ENCODE results near the gene PLEKHM1.
"Not testable (repeated sequence)": the region's sequence is repeated elsewhere in the genome, so short reads cannot be mapped to it uniquely, and the experiment has no call there.

PLEKHM1 gene

GRCh38 chr17:45461524-45462327, 28.8 kb downstream of the PLEKHM1 start:
- not testable (repeated sequence) for DNase-seq (ENCODE audit: low spot score)

- not testable (repeated sequence) for DNase-seq (ENCODE audit: low spot score)
These were observed 30.1 kb downstream of the PLEKHM1 start for GRCh38 chr17:45460422-45460821.

- DNase-seq (ENCODE audit: low spot score) = not testable (repeated sequence)
These were observed 36.2 kb downstream of the PLEKHM1 start for GRCh38 chr17:45454341-45454740.

GRCh38 chr17:45453731-45454130, 36.8 kb downstream of the PLEKHM1 start:
- DNase-seq (ENCODE audit: low spot score) = not testable (repeated sequence)

- not testable (repeated sequence) for DNase-seq (ENCODE audit: low spot score)
These were observed 37.3 kb downstream of the PLEKHM1 start for GRCh38 chr17:45453225-45453534.

- not testable (repeated sequence) for DNase-seq (ENCODE audit: low spot score)
These were observed 37.9 kb downstream of the PLEKHM1 start for GRCh38 chr17:45452329-45453224.

- DNase-seq (ENCODE audit: low spot score) = not testable (repeated sequence)
These were observed 38.9 kb downstream of the PLEKHM1 start for GRCh38 chr17:45451660-45452059.

- no peak for DNase-seq (ENCODE audit: low spot score)
These were observed 39.4 kb downstream of the PLEKHM1 start for GRCh38 chr17:45451131-45451530.

- not testable (repeated sequence) for DNase-seq (ENCODE audit: low spot score)
These were observed 40.7 kb downstream of the PLEKHM1 start for GRCh38 chr17:45449708-45450329.

- DNase-seq (ENCODE audit: low spot score) = not testable (repeated sequence)
These were observed 41.3 kb downstream of the PLEKHM1 start for GRCh38 chr17:45449260-45449659.

GRCh38 chr17:45448483-45448882, 42.0 kb downstream of the PLEKHM1 start:
- not testable (repeated sequence) for DNase-seq (ENCODE audit: low spot score)

- not testable (repeated sequence) for DNase-seq (ENCODE audit: low spot score)
These were observed 42.5 kb downstream of the PLEKHM1 start for GRCh38 chr17:45448066-45448465.

- DNase-seq (ENCODE audit: low spot score) = not testable (repeated sequence)
These were observed 42.9 kb downstream of the PLEKHM1 start for GRCh38 chr17:45447650-45448049.

GRCh38 chr17:45446872-45447625, 43.5 kb downstream of the PLEKHM1 start:
- DNase-seq (ENCODE audit: low spot score) = not testable (repeated sequence)

GRCh38 chr17:45445901-45446743, 44.4 kb downstream of the PLEKHM1 start:
- DNase-seq (ENCODE audit: low spot score) = not testable (repeated sequence)

- DNase-seq (ENCODE audit: low spot score) = not testable (repeated sequence)
These were observed 45.4 kb downstream of the PLEKHM1 start for GRCh38 chr17:45444856-45445820.

GRCh38 chr17:45444301-45444700, 46.2 kb downstream of the PLEKHM1 start:
- not testable (repeated sequence) for DNase-seq (ENCODE audit: low spot score)

- DNase-seq (ENCODE audit: low spot score) = not testable (repeated sequence)
These were observed 46.9 kb downstream of the PLEKHM1 start for GRCh38 chr17:45443371-45444260.
